Stimulated activated CD4-positive, alpha-beta T cell treated with anti-CD3 and anti-CD28 coated beads, Interleukin-15, amount 100 ng/mL, for 24 hours (primary cell): ENCODE data around the gene CC2D1B.

Experiments used
- DNase-seq: peaks from one replicate; pipeline ENCODE4 v3.0.0-alpha.2; 2020

Gene CC2D1B

GRCh38 chr1:52358851-52359497 lies 7.0 kb downstream of the CC2D1B start:
- DNase-seq = no peak

GRCh38 chr1:52357397-52357796 lies 8.6 kb downstream of the CC2D1B start:
- no peak for DNase-seq

- DNase-seq = no peak
Observed at GRCh38 chr1:52356818-52357355, 9.1 kb downstream of the CC2D1B start.

- DNase-seq = no peak
Observed at GRCh38 chr1:52355847-52356505, 10.0 kb downstream of the CC2D1B start.

GRCh38 chr1:52355436-52355835 lies 10.6 kb downstream of the CC2D1B start:
- DNase-seq = no peak

GRCh38 chr1:52352690-52353089 lies 13.3 kb downstream of the CC2D1B start:
- no peak for DNase-seq

- no peak for DNase-seq
Observed at GRCh38 chr1:52348704-52349300, 17.2 kb downstream of the CC2D1B start.

GRCh38 chr1:52346653-52347052 lies 19.4 kb downstream of the CC2D1B start:
- no peak for DNase-seq

GRCh38 chr1:52345252-52345651 lies 20.8 kb downstream of the CC2D1B start:
- DNase-seq = no peak

GRCh38 chr1:52343979-52344378 lies 22.0 kb downstream of the CC2D1B start:
- DNase-seq = no peak

GRCh38 chr1:52341655-52342260 lies 24.2 kb downstream of the CC2D1B start:
- DNase-seq = no peak

- no peak for DNase-seq
Observed at GRCh38 chr1:52337439-52337838, 28.6 kb downstream of the CC2D1B start.

- no peak for DNase-seq
Observed at GRCh38 chr1:52334906-52335528, 31.0 kb downstream of the CC2D1B start.

GRCh38 chr1:52332411-52332810 lies 33.6 kb downstream of the CC2D1B start:
- DNase-seq = no peak

- no peak for DNase-seq
Observed at GRCh38 chr1:52328615-52329014, 37.4 kb downstream of the CC2D1B start.

GRCh38 chr1:52325786-52326185 lies 40.2 kb downstream of the CC2D1B start:
- no peak for DNase-seq

- no peak for DNase-seq
Observed at GRCh38 chr1:52323731-52324130, 42.3 kb downstream of the CC2D1B start.

- DNase-seq = no peak
Observed at GRCh38 chr1:52321061-52321460, 44.9 kb downstream of the CC2D1B start.

GRCh38 chr1:52306227-52307006 lies 59.6 kb downstream of the CC2D1B start:
- no peak for DNase-seq

- no peak for DNase-seq
Observed at GRCh38 chr1:52305417-52306226, 60.4 kb downstream of the CC2D1B start.
